ENCODE measurements around the gene SLC6A5. TPM values are rescaled to one million over a fixed set of nuclear protein-coding genes. Genes with fewer than 3 reads are reported as not detected.
"Not testable (repeated sequence)": the region's sequence is repeated elsewhere in the genome, so short reads cannot be mapped to it uniquely, and the experiment has no call there.

SLC6A5 gene
- total and polyA plus RNA-seq, 4 donors: 4.9 to 56.9 (median 32.3) TPM

GRCh38 chr11:20566115-20566514 lies 33.3 kb upstream of the SLC6A5 start:
- not testable (repeated sequence) for DNase-seq (ENCODE audit: low read depth in 4 of 6, low spot score in 6 of 6); H3K4me1 ChIP-seq (ENCODE audit: control insufficient read depth, insufficient read depth, low read length); H3K36me3 ChIP-seq (ENCODE audit: control insufficient read depth, insufficient read depth, low read length); H3K4me3 ChIP-seq (ENCODE audit: low read depth, low read length); H3K27me3 ChIP-seq (ENCODE audit: control insufficient read depth, insufficient read depth, low read length); H3K9me3 ChIP-seq (ENCODE audit: control insufficient read depth, insufficient read depth, low read length); H3K27ac ChIP-seq (ENCODE audit: low read depth, low read length)
- 76% methylated on average over 4 of the region's 4 CpGs for WGBS (ENCODE audit: insufficient coverage)

GRCh38 chr11:20566591-20567434 lies 32.6 kb upstream of the SLC6A5 start:
- Histone ChIP-seq H3K4me3 (ENCODE audit: low read depth, low read length) (no peak overlapping the region), H3K27me3 (ENCODE audit: control insufficient read depth, insufficient read depth, low read length) (no peaks in the 10 kb centered on the region), H3K27ac (ENCODE audit: low read depth, low read length) (no peak overlapping the region), H3K36me3 (ENCODE audit: control insufficient read depth, insufficient read depth, low read length) (no peaks in the 10 kb centered on the region), H3K4me1 (ENCODE audit: control insufficient read depth, insufficient read depth, low read length) (no peaks in the 10 kb centered on the region), H3K9me3 (ENCODE audit: control insufficient read depth, insufficient read depth, low read length) (no peaks in the 10 kb centered on the region)
- 100% methylated on average over 2 of the region's 5 CpGs for WGBS (ENCODE audit: insufficient coverage)
- no peak for DNase-seq (ENCODE audit: low read depth in 4 of 6, low spot score in 6 of 6)

GRCh38 chr11:20579725-20580124 lies 19.7 kb upstream of the SLC6A5 start:
- H3K36me3 ChIP-seq (ENCODE audit: control insufficient read depth, insufficient read depth, low read length); DNase-seq (ENCODE audit: low read depth in 4 of 6, low spot score in 6 of 6); H3K9me3 ChIP-seq (ENCODE audit: control insufficient read depth, insufficient read depth, low read length); H3K27ac ChIP-seq (ENCODE audit: low read depth, low read length); H3K4me3 ChIP-seq (ENCODE audit: low read depth, low read length); H3K27me3 ChIP-seq (ENCODE audit: control insufficient read depth, insufficient read depth, low read length); H3K4me1 ChIP-seq (ENCODE audit: control insufficient read depth, insufficient read depth, low read length): not testable (repeated sequence)
- no CpG with 5 or more reads among the region's 4 CpGs for WGBS (ENCODE audit: insufficient coverage)

GRCh38 chr11:20583201-20583600 lies 16.2 kb upstream of the SLC6A5 start:
- no peak overlapping the region for H3K27ac ChIP-seq (ENCODE audit: low read depth, low read length)
- no peak for DNase-seq (ENCODE audit: low read depth in 4 of 6, low spot score in 6 of 6)
- no peak overlapping the region for H3K4me3 ChIP-seq (ENCODE audit: low read depth, low read length)
- H3K27me3 ChIP-seq (ENCODE audit: control insufficient read depth, insufficient read depth, low read length): no peaks in the 10 kb centered on the region
- H3K36me3 ChIP-seq (ENCODE audit: control insufficient read depth, insufficient read depth, low read length): no peaks in the 10 kb centered on the region
- no peaks in the 10 kb centered on the region for H3K4me1 ChIP-seq (ENCODE audit: control insufficient read depth, insufficient read depth, low read length)
- 100% methylated on average over 1 of the region's 5 CpGs for WGBS (ENCODE audit: insufficient coverage)
- H3K9me3 ChIP-seq (ENCODE audit: control insufficient read depth, insufficient read depth, low read length): no peaks in the 10 kb centered on the region

- 87% methylated on average over 2 of the region's 4 CpGs for WGBS (ENCODE audit: insufficient coverage)
Observed at GRCh38 chr11:20584093-20584774, 15.2 kb upstream of the SLC6A5 start.

GRCh38 chr11:20589796-20590195 lies 9.6 kb upstream of the SLC6A5 start:
- WGBS (ENCODE audit: insufficient coverage): 52% methylated on average over 5 of the region's 6 CpGs
- H3K27ac ChIP-seq (ENCODE audit: low read depth, low read length): no peak overlapping the region

More at GRCh38 chr11:20584093-20584774, 15.2 kb upstream of the SLC6A5 start:
- Histone ChIP-seq H3K27me3 (ENCODE audit: control insufficient read depth, insufficient read depth, low read length) (no peaks in the 10 kb centered on the region), H3K9me3 (ENCODE audit: control insufficient read depth, insufficient read depth, low read length) (no peaks in the 10 kb centered on the region), H3K4me1 (ENCODE audit: control insufficient read depth, insufficient read depth, low read length) (no peaks in the 10 kb centered on the region), H3K36me3 (ENCODE audit: control insufficient read depth, insufficient read depth, low read length) (no peaks in the 10 kb centered on the region), H3K27ac (ENCODE audit: low read depth, low read length) (no peak overlapping the region), H3K4me3 (ENCODE audit: low read depth, low read length) (no peak overlapping the region)
- no peak for DNase-seq (ENCODE audit: low read depth in 4 of 6, low spot score in 6 of 6)

GRCh38 chr11:20590381-20590780 lies 9.0 kb upstream of the SLC6A5 start:
- no peaks in the 10 kb centered on the region for H3K4me1 ChIP-seq (ENCODE audit: control insufficient read depth, insufficient read depth, low read length)
- H3K27me3 ChIP-seq (ENCODE audit: control insufficient read depth, insufficient read depth, low read length): peaks cover 20% of the 10 kb centered on the region
- no CpG with 5 or more reads among the region's 3 CpGs for WGBS (ENCODE audit: insufficient coverage)

More at GRCh38 chr11:20589796-20590195, 9.6 kb upstream of the SLC6A5 start:
- H3K4me3 ChIP-seq (ENCODE audit: low read depth, low read length): no peak overlapping the region
- H3K9me3 ChIP-seq (ENCODE audit: control insufficient read depth, insufficient read depth, low read length): no peaks in the 10 kb centered on the region
- no peaks in the 10 kb centered on the region for H3K36me3 ChIP-seq (ENCODE audit: control insufficient read depth, insufficient read depth, low read length)
- peaks cover 15% of the 10 kb centered on the region for H3K27me3 ChIP-seq (ENCODE audit: control insufficient read depth, insufficient read depth, low read length)
- peak in 1 of 6 donors; percentile 76 for DNase-seq (ENCODE audit: low read depth in 4 of 6, low spot score in 6 of 6)
- no peaks in the 10 kb centered on the region for H3K4me1 ChIP-seq (ENCODE audit: control insufficient read depth, insufficient read depth, low read length)

GRCh38 chr11:20592741-20593140 lies 6.7 kb upstream of the SLC6A5 start:
- peaks cover 18% of the 10 kb centered on the region for H3K4me1 ChIP-seq (ENCODE audit: control insufficient read depth, insufficient read depth, low read length)
- no peaks in the 10 kb centered on the region for H3K9me3 ChIP-seq (ENCODE audit: control insufficient read depth, insufficient read depth, low read length)
- no peaks in the 10 kb centered on the region for H3K36me3 ChIP-seq (ENCODE audit: control insufficient read depth, insufficient read depth, low read length)
- H3K4me3 ChIP-seq (ENCODE audit: low read depth, low read length): no peak overlapping the region
- no peak for DNase-seq (ENCODE audit: low read depth in 4 of 6, low spot score in 6 of 6)
- peaks cover 42% of the 10 kb centered on the region for H3K27me3 ChIP-seq (ENCODE audit: control insufficient read depth, insufficient read depth, low read length)
- WGBS (ENCODE audit: insufficient coverage): no CpG with 5 or more reads among the region's 2 CpGs
- no peak overlapping the region for H3K27ac ChIP-seq (ENCODE audit: low read depth, low read length)

More at GRCh38 chr11:20590381-20590780, 9.0 kb upstream of the SLC6A5 start:
- no peak overlapping the region for H3K4me3 ChIP-seq (ENCODE audit: low read depth, low read length)
- H3K27ac ChIP-seq (ENCODE audit: low read depth, low read length): no peak overlapping the region
- no peaks in the 10 kb centered on the region for H3K9me3 ChIP-seq (ENCODE audit: control insufficient read depth, insufficient read depth, low read length)
- no peaks in the 10 kb centered on the region for H3K36me3 ChIP-seq (ENCODE audit: control insufficient read depth, insufficient read depth, low read length)
- DNase-seq (ENCODE audit: low read depth in 4 of 6, low spot score in 6 of 6): peak in 1 of 6 donors; percentile 52

GRCh38 chr11:20594274-20595061 lies 4.9 kb upstream of the SLC6A5 start:
- Histone ChIP-seq H3K4me3 (ENCODE audit: low read depth, low read length) (no peak overlapping the region), H3K27ac (ENCODE audit: low read depth, low read length) (no peak overlapping the region), H3K36me3 (ENCODE audit: control insufficient read depth, insufficient read depth, low read length) (no peaks in the 10 kb centered on the region), H3K27me3 (ENCODE audit: control insufficient read depth, insufficient read depth, low read length) (peaks cover 60% of the 10 kb centered on the region), H3K9me3 (ENCODE audit: control insufficient read depth, insufficient read depth, low read length) (no peaks in the 10 kb centered on the region), H3K4me1 (ENCODE audit: control insufficient read depth, insufficient read depth, low read length) (peaks cover 29% of the 10 kb centered on the region)
- 79% methylated on average over 2 of the region's 8 CpGs for WGBS (ENCODE audit: insufficient coverage)
- DNase-seq (ENCODE audit: low read depth in 4 of 6, low spot score in 6 of 6): peak in 1 of 6 donors; percentile 66

Measured in spinal cord (tissue), 10 donors.